HL-60 (cell line): ENCODE measurements around the gene OR4C12.
"Not testable (repeated sequence)": the region's sequence is repeated elsewhere in the genome, so short reads cannot be mapped to it uniquely, and the experiment has no call there.

Experiments used
- DNase-seq, 2 experiments: peaks; one replicate each; pipeline ENCODE4 v3.0.0-alpha.2; 2010 to 2020; ENCODE audit warnings: low read depth in 1 of 2, low spot score in 1 of 2
- H3K27ac ChIP-seq: fragments of 250-450 bp; sonication (Bioruptor Pico); replicated peaks from 2 replicates; pipeline ENCODE4 v1.5.1; 2020; ENCODE audit warnings: mild to moderate bottlenecking, moderate library complexity
- H3K27me3 ChIP-seq: fragments of 250-450 bp; sonication (Bioruptor Pico); 2 replicates; pipeline ENCODE4 v1.5.1; 2021; ENCODE audit warnings: mild to moderate bottlenecking, moderate library complexity; ENCODE audit not compliant: insufficient read depth, poor library complexity, severe bottlenecking
- H3K4me3 ChIP-seq: replicated peaks from 2 replicates; pipeline ENCODE4 v1.5.1; 2011; ENCODE audit warnings: mild to moderate bottlenecking, control low read depth, low read length; ENCODE audit not compliant: insufficient read depth
- GABPA ChIP-seq: IDR thresholded peaks from 2 replicates; pipeline ENCODE4 v1.6.1; 2012; ENCODE audit warnings: low read depth
- POLR2AphosphoS5 ChIP-seq: IDR thresholded peaks from 2 replicates; pipeline ENCODE4 v1.6.1; 2012; ENCODE audit warnings: low read depth
- REST ChIP-seq: IDR thresholded peaks from 2 replicates; pipeline ENCODE4 v1.6.1; 2012; ENCODE audit warnings: low read depth; ENCODE audit not compliant: insufficient replicate concordance
- SPI1 ChIP-seq: IDR thresholded peaks from 2 replicates; pipeline ENCODE4 v1.6.1; 2012; ENCODE audit warnings: low read depth, mild to moderate bottlenecking, borderline replicate concordance
- long read RNA-seq: library from polyadenylated mRNA; unstranded; transcript quantifications from one replicate; pipeline ENCODE4 v2.0.0, GENCODE V29; 2020
- TF ChIP-seq, protein P1 (sequence below): IDR thresholded peaks from one replicate; pipeline ENCODE4 v1.5.1; 2011; ENCODE audit warnings: low read length, control low read depth, inconsistent platforms; ENCODE audit not compliant: insufficient read depth

OR4C12 gene
- long read RNA-seq: 0 reads

- not testable (repeated sequence) for H3K27me3 ChIP-seq, H3K27ac ChIP-seq, H3K4me3 ChIP-seq, DNase-seq
These were observed at the start of gene OR4C12 for GRCh38 chr11:49982435-49982834. Gene OR4C12, minus strand, starts transcription at chr11:49982535. Its CDS starts 34 bp downstream, at chr11:49982501.

GRCh38 chr11:50030193-50030592, 47.9 kb upstream of the OR4C12 start:
- no peak for DNase-seq
- H3K27me3 ChIP-seq: no peaks in the 10 kb centered on the region
- H3K27ac ChIP-seq: no peak overlapping the region
- TF ChIP-seq POLR2AphosphoS5 (no peak), GABPA (no peak), REST (no peak), SPI1 (no peak)
- TF ChIP-seq, protein P1, sequence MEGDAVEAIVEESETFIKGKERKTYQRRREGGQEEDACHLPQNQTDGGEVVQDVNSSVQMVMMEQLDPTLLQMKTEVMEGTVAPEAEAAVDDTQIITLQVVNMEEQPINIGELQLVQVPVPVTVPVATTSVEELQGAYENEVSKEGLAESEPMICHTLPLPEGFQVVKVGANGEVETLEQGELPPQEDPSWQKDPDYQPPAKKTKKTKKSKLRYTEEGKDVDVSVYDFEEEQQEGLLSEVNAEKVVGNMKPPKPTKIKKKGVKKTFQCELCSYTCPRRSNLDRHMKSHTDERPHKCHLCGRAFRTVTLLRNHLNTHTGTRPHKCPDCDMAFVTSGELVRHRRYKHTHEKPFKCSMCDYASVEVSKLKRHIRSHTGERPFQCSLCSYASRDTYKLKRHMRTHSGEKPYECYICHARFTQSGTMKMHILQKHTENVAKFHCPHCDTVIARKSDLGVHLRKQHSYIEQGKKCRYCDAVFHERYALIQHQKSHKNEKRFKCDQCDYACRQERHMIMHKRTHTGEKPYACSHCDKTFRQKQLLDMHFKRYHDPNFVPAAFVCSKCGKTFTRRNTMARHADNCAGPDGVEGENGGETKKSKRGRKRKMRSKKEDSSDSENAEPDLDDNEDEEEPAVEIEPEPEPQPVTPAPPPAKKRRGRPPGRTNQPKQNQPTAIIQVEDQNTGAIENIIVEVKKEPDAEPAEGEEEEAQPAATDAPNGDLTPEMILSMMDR: no peak
- no peak overlapping the region for H3K4me3 ChIP-seq

DNA sequence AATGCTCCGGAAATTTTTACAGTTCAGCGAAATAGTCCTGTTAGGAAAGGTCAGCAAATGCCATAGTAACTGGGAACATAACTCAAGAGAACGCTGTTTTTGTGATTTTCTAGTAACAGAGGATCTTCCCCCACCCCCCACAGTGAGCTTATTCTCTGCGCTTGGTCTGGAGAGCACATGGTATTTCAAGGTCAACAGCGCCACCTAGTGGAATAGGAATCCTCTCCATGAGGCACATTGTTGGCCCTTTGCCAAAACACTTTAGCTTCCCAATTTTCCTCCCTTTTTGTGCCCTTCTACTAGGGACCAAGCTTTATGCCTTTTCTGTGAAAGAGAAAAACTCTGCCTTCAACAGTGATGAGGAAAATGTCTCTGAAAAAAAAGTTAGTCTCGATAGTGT, 13.2 kb upstream of the OR4C12 start:
- Histone ChIP-seq H3K27me3 (no peaks in the 10 kb centered on the region), H3K4me3 (no peak overlapping the region), H3K27ac (no peak overlapping the region)
- no peak for TF ChIP-seq POLR2AphosphoS5
- no peak for TF ChIP-seq GABPA
- TF ChIP-seq, protein P1: no peak
- TF ChIP-seq REST: no peak
- TF ChIP-seq SPI1: no peak
- peak; percentile 28 to 63 for DNase-seq

- DNase-seq, H3K27me3 ChIP-seq, H3K4me3 ChIP-seq, H3K27ac ChIP-seq: not testable (repeated sequence)
These were observed 8.9 kb downstream of the OR4C12 start for GRCh38 chr11:49973439-49973838.

DNA sequence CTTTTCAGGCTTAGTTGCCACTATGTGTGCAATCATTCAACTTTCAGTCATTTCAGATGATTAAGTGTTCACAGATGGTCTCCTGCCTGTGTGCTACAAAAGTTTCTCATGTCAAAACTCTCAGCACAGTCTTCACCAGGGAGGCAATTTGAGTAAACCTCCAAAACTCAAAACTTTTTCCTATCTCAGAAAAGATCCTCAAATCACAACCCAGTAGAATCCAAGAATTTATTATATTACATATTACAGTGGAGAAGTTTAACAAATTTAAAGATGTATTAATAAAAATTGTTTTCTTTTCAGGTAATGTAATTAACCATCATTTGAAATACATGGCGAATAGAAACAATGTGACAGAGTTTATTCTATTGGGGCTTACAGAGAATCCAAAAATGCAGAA, 30.2 kb downstream of the OR4C12 start, which contains the start of gene OR4C13:
TSS of gene OR4C13 (plus strand) at position 301 of the 400 bp plus-strand sequence. CDS start at position 333, 32 bp downstream.
- no peak within 1 kb of the TSS for H3K27ac ChIP-seq
- H3K27me3 ChIP-seq: no peaks in the 10 kb centered on the region
- DNase-seq: no peak
- no peak within 1 kb of the TSS for H3K4me3 ChIP-seq
- TF ChIP-seq GABPA (no peak), REST (no peak), POLR2AphosphoS5 (no peak), SPI1 (no peak)
- TF ChIP-seq, protein P1: no peak

- not testable (repeated sequence) for H3K4me3 ChIP-seq, H3K27me3 ChIP-seq, H3K27ac ChIP-seq, DNase-seq
These were observed 33.6 kb downstream of the OR4C12 start for GRCh38 chr11:49948701-49949100.
